ENCODE measurements around the gene TMOD1. TPM values are rescaled to one million over a fixed set of nuclear protein-coding genes. Genes with fewer than 3 reads are reported as not detected.

TMOD1 gene
- total and polyA plus RNA-seq, 2 of the 8 experiments (the other 6 are each of a cell fraction or from before 2014, with no cell fraction given), result 0.17 to 0.88 TPM

DNA sequence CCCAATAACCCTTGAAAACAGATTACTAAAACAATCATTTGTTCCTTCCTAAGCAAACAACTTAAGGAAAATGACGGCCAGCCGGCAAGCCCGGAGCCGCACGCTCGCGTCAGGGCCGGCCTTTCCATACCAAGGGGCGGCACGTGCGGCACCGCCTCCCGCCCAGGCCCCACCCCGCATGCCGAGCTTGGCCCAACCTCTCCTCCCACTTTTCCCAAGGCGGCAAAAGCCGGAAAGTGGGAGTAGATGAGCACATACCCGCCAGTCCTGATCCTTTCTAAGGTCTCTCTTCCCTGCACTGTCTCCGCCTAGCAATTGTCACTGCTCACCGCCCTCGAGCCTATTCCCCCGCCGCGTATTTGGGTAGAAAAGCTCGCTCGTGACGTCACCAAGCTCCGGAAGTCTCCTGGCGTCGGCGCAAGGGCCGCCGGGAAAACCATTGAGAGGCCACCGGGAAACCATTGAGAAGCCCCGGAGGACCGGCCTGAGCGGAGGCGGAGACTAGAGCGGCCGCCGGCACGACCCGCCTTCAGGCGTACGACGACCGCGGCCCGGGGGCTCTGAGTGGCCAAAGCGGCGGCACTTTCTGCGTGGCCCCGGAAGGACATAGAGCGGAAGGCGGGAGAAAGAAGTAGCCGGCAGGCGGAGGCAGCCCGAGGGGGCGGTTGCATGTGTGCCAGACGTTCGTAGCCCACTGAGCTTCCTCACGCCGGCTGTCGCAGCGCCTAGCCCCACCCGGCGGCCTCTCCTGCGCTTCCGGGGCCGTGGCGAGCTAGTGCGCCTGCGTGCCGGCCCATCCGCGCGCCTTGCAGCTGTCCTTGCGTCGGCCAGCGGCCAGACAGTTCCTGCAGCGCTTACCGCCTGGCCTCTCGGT is 131.8 kb downstream of the TMOD1 start, which contains the start of the genes NCBP1 and TSTD2 (continued):
- TF ChIP-seq KDM4A (IDR thresholded peaks at IDR 0.05; ENCODE audit: low read depth, low read length, severe bottlenecking), result peak; percentile 67
- no peak for TF ChIP-seq CBX8 (IDR thresholded peaks at IDR 0.05; ENCODE audit: borderline replicate concordance, low read depth, low read length)
- peak; percentile 92 for TF ChIP-seq CREB1 (IDR thresholded peaks at IDR 0.05)
- TF ChIP-seq KDM1A (IDR thresholded peaks at IDR 0.05; ENCODE audit: borderline replicate concordance, low read length), result no peak
- TF ChIP-seq RXRA (IDR thresholded peaks at IDR 0.05; ENCODE audit: insufficient read depth, low read depth, low read length), result no peak
- TF ChIP-seq YY1 (IDR thresholded peaks at IDR 0.05; ENCODE audit: low read depth, low read length), result 0 out of 2 replicates have a peak, but pooled peaks have one; percentile 10
- TF ChIP-seq CTBP2 (IDR thresholded peaks at IDR 0.05; ENCODE audit: borderline replicate concordance, insufficient read depth, insufficient read length, low read length), result no peak
- TF ChIP-seq, protein P1, sequence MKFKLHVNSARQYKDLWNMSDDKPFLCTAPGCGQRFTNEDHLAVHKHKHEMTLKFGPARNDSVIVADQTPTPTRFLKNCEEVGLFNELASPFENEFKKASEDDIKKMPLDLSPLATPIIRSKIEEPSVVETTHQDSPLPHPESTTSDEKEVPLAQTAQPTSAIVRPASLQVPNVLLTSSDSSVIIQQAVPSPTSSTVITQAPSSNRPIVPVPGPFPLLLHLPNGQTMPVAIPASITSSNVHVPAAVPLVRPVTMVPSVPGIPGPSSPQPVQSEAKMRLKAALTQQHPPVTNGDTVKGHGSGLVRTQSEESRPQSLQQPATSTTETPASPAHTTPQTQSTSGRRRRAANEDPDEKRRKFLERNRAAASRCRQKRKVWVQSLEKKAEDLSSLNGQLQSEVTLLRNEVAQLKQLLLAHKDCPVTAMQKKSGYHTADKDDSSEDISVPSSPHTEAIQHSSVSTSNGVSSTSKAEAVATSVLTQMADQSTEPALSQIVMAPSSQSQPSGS (IDR thresholded peaks at IDR 0.05; ENCODE audit: low read length), result peak; percentile 87

Measured in H1 (cell line).